ENCODE data around the gene HCN4. TPM values are rescaled to one million over a fixed set of nuclear protein-coding genes. Genes with fewer than 3 reads are reported as not detected.

Gene HCN4
- total and polyA plus RNA-seq, 4 donors, result not detected

GRCh38 chr15:73389539-73389938 lies 20.8 kb upstream of the HCN4 start:
- WGBS, result 51% methylated on average over 2 of the region's 2 CpGs
- Histone ChIP-seq H3K27me3 (ENCODE audit: control insufficient read depth in 4 of 4, insufficient read depth in 4 of 4, low read length in 3 of 4) (peaks cover 0 to 13% (median 5%) of the 10 kb centered on the region in 4 donors), H3K4me1 (ENCODE audit: control insufficient read depth in 4 of 4, insufficient read depth in 4 of 4, low read length in 3 of 4) (no peaks in the 10 kb centered on the region), H3K4me3 (ENCODE audit: low read depth in 1 of 3, low read length in 3 of 3) (no peak overlapping the region), H3K36me3 (ENCODE audit: control insufficient read depth in 4 of 4, insufficient read depth in 3 of 4, low read depth in 1 of 4, low read length in 3 of 4) (no peaks in the 10 kb centered on the region), H3K27ac (ENCODE audit: low read depth in 1 of 2, low read length in 2 of 2) (no peak overlapping the region), H3K9me3 (ENCODE audit: control insufficient read depth in 4 of 4, low read length in 3 of 4) (no peaks in the 10 kb centered on the region), H3K9ac (ENCODE audit: low read depth in 1 of 2, low read length in 2 of 2) (no peak overlapping the region)
- no peak for DNase-seq (ENCODE audit: low spot score)
- TF ChIP-seq TAF1 (conservative IDR thresholded peaks at IDR 0.05) (no peak), SP1 (IDR thresholded peaks at IDR 0.05) (no peak), HNF4A (conservative IDR thresholded peaks at IDR 0.05) (no peak), REST (IDR thresholded peaks at IDR 0.05) (no peak), HNF4G (IDR thresholded peaks at IDR 0.05) (no peak), ZBTB33 (IDR thresholded peaks at IDR 0.05) (no peak), EGR1 (IDR thresholded peaks at IDR 0.05; ENCODE audit: low read depth in 2 of 2) (no peak)

GRCh38 chr15:73388256-73388781 lies 19.6 kb upstream of the HCN4 start:
- WGBS, result 69% methylated on average over 7 of the region's 7 CpGs
- no peak overlapping the region for H3K27ac ChIP-seq (ENCODE audit: low read depth in 1 of 2, low read length in 2 of 2)
- H3K36me3 ChIP-seq (ENCODE audit: control insufficient read depth in 4 of 4, insufficient read depth in 3 of 4, low read depth in 1 of 4, low read length in 3 of 4), result no peaks in the 10 kb centered on the region
- peaks cover 0 to 13% (median 5%) of the 10 kb centered on the region in 4 donors for H3K27me3 ChIP-seq (ENCODE audit: control insufficient read depth in 4 of 4, insufficient read depth in 4 of 4, low read length in 3 of 4)
- TF ChIP-seq YY1 (IDR thresholded peaks at IDR 0.05) (no peak), EGR1 (IDR thresholded peaks at IDR 0.05; ENCODE audit: low read depth in 2 of 2) (no peak), MAX (IDR thresholded peaks at IDR 0.05) (no peak), FOXA2 (IDR thresholded peaks at IDR 0.05) (no peak)
- no peak overlapping the region for H3K4me3 ChIP-seq (ENCODE audit: low read depth in 1 of 3, low read length in 3 of 3)
- peaks cover 0 to 3% (median 3%) of the 10 kb centered on the region in 4 donors for H3K9me3 ChIP-seq (ENCODE audit: control insufficient read depth in 4 of 4, low read length in 3 of 4)
- H3K4me1 ChIP-seq (ENCODE audit: control insufficient read depth in 4 of 4, insufficient read depth in 4 of 4, low read length in 3 of 4), result no peaks in the 10 kb centered on the region
- DNase-seq (ENCODE audit: low spot score), result no peak
- no peak overlapping the region for H3K9ac ChIP-seq (ENCODE audit: low read depth in 1 of 2, low read length in 2 of 2)

GRCh38 chr15:73387507-73388255 lies 18.9 kb upstream of the HCN4 start:
- Histone ChIP-seq H3K9me3 (ENCODE audit: control insufficient read depth in 4 of 4, low read length in 3 of 4) (peaks cover 0 to 3% (median 3%) of the 10 kb centered on the region in 4 donors), H3K27ac (ENCODE audit: low read depth in 1 of 2, low read length in 2 of 2) (no peak overlapping the region), H3K27me3 (ENCODE audit: control insufficient read depth in 4 of 4, insufficient read depth in 4 of 4, low read length in 3 of 4) (peaks cover 0 to 13% (median 5%) of the 10 kb centered on the region in 4 donors), H3K9ac (ENCODE audit: low read depth in 1 of 2, low read length in 2 of 2) (no peak overlapping the region), H3K36me3 (ENCODE audit: control insufficient read depth in 4 of 4, insufficient read depth in 3 of 4, low read depth in 1 of 4, low read length in 3 of 4) (no peaks in the 10 kb centered on the region), H3K4me3 (ENCODE audit: low read depth in 1 of 3, low read length in 3 of 3) (no peak overlapping the region), H3K4me1 (ENCODE audit: control insufficient read depth in 4 of 4, insufficient read depth in 4 of 4, low read length in 3 of 4) (no peaks in the 10 kb centered on the region)
- 80% methylated on average over 12 of the region's 12 CpGs for WGBS
- no peak for DNase-seq (ENCODE audit: low spot score)
- TF ChIP-seq RXRA (IDR thresholded peaks at IDR 0.05) (no peak), YY1 (IDR thresholded peaks at IDR 0.05) (no peak)
